Measurements from ENCODE around the gene KICS2.

KICS2 gene

DNA sequence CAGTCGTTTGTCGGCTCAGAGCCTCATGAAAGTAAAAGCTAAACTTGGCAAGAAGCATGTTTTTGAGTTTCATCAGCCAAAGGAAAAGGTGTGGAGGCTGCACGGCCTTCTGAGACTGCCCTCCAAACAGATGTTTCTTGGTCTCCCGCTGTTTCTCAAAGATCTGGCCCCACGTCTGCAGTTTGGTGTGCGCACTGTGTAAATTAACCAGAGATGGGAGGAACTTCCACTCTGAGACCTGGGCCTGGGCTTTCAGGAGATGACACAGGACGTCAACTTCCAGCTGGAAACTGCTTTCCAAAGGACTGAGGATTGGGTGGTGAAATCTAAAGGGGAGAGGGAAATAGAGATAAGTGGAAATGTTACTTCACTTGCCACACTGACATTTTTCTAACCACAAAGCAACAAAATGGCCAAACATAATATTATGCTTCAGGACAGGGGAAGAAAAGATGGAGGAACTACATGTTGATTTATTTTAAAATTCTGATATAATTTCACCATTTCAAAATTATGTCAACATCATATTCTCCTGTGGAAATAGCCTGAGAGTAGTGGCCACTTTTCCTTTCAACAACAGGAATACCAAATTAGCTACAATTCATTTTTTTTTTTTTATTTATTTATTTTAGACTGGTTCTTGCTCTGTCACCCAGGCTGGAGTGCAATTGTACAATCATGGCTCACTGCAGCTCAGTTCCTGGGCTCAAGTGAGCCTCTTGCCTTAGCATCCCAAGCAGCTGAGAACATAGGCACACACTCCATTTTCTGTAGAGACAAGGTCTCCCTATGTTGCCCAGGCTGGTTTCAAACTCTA lies 27.6 kb downstream of the KICS2 start:
- Histone ChIP-seq H3K4me1 (ENCODE audit: control insufficient read depth in 5 of 5, insufficient read depth in 5 of 5, low read length in 5 of 5) (no peaks in the 10 kb centered on the region), H3K4me3 (ENCODE audit: low read depth in 1 of 5, low read length in 5 of 5) (no peak overlapping the region), H3K9me3 (ENCODE audit: control insufficient read depth in 5 of 5, low read length in 5 of 5) (no peaks in the 10 kb centered on the region), H3K36me3 (ENCODE audit: control insufficient read depth in 5 of 5, insufficient read depth in 5 of 5, low read length in 5 of 5) (peaks cover 10 to 22% (median 13%) of the 10 kb centered on the region in 5 donors), H3K27me3 (ENCODE audit: control insufficient read depth in 5 of 5, insufficient read depth in 4 of 5, low read length in 5 of 5) (no peaks in the 10 kb centered on the region), H3K9ac (ENCODE audit: low read length in 5 of 5) (no peak overlapping the region), H3K27ac (ENCODE audit: low read depth, low read length) (no peak overlapping the region)

GRCh38 chr12:64193931-64194330 lies 28.2 kb downstream of the KICS2 start:
- Histone ChIP-seq H3K9me3 (ENCODE audit: control insufficient read depth in 5 of 5, low read length in 5 of 5) (no peaks in the 10 kb centered on the region), H3K27me3 (ENCODE audit: control insufficient read depth in 5 of 5, insufficient read depth in 4 of 5, low read length in 5 of 5) (no peaks in the 10 kb centered on the region), H3K27ac (ENCODE audit: low read depth, low read length) (no peak overlapping the region), H3K4me1 (ENCODE audit: control insufficient read depth in 5 of 5, insufficient read depth in 5 of 5, low read length in 5 of 5) (no peaks in the 10 kb centered on the region), H3K4me3 (ENCODE audit: low read depth in 1 of 5, low read length in 5 of 5) (no peak overlapping the region), H3K9ac (ENCODE audit: low read length in 5 of 5) (no peak overlapping the region), H3K36me3 (ENCODE audit: control insufficient read depth in 5 of 5, insufficient read depth in 5 of 5, low read length in 5 of 5) (peaks cover 10 to 22% (median 13%) of the 10 kb centered on the region in 5 donors)

DNA sequence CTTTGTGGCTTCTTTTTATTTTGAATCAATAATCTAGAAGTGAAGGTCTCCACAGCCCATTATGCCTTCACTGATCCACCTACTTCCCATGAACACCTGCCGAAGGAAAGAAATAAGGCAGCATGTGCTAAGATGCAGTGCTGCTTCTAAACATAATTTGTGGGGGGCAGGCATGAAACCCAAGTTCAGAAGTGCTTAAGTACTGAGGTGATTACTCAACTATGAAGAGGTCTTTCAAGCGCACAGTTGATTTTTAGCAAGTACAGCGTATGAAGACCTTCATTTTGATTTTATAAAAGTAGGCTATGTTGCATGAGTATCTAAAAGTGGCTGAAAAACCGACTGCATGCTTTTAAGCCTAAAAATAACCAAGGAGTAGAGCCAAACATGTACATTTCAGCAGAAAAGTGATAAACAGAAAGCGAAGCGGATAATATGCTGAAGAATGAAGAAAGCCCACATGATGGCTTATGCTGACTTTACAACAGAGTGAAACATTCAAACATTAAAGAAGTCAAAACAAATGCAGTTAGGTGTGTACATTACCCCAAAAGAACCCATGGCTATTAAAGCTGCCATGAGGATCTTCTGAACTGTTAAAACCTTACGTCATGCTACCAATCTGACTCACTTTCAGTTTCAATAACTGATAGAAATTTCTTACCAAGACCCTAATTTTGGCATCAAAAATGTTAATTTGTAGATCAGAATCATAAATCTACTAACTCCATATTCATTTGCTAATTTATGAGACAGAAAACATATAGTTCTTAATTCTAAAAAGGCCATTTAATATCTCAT lies 29.3 kb downstream of the KICS2 start:
- no peaks in the 10 kb centered on the region for H3K9me3 ChIP-seq (ENCODE audit: control insufficient read depth in 5 of 5, low read length in 5 of 5)
- H3K36me3 ChIP-seq (ENCODE audit: control insufficient read depth in 5 of 5, insufficient read depth in 5 of 5, low read length in 5 of 5), result peaks cover 10 to 22% (median 13%) of the 10 kb centered on the region in 5 donors
- no peak overlapping the region for H3K9ac ChIP-seq (ENCODE audit: low read length in 5 of 5)
- H3K4me1 ChIP-seq (ENCODE audit: control insufficient read depth in 5 of 5, insufficient read depth in 5 of 5, low read length in 5 of 5), result peaks cover 0 to 3% (median 3%) of the 10 kb centered on the region in 5 donors
- no peaks in the 10 kb centered on the region for H3K27me3 ChIP-seq (ENCODE audit: control insufficient read depth in 5 of 5, insufficient read depth in 4 of 5, low read length in 5 of 5)
- no peak overlapping the region for H3K27ac ChIP-seq (ENCODE audit: low read depth, low read length)
- no peak overlapping the region for H3K4me3 ChIP-seq (ENCODE audit: low read depth in 1 of 5, low read length in 5 of 5)

DNA sequence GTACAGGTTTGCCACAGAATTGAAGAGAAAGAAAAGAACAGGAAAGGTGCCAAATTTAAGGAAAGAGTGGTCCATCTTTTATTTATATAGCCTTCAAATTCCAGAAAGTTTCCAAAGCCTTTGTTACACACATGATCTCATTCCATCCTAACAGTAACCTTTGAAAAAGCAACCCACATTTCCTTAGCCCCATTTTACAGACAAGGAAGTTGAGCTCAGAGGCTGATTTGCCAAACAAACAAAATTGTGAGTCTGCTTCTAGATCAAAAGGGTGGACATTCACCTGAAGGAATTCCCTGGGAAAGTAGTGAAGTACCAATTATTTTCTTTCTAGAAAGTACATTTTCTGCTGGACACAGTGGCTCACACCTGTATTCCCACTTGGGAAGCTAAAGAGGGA lies 32.0 kb downstream of the KICS2 start:
- Histone ChIP-seq H3K36me3 (ENCODE audit: control insufficient read depth in 5 of 5, insufficient read depth in 5 of 5, low read length in 5 of 5) (peaks cover 10 to 22% (median 13%) of the 10 kb centered on the region in 5 donors), H3K27me3 (ENCODE audit: control insufficient read depth in 5 of 5, insufficient read depth in 4 of 5, low read length in 5 of 5) (no peaks in the 10 kb centered on the region), H3K9me3 (ENCODE audit: control insufficient read depth in 5 of 5, low read length in 5 of 5) (no peaks in the 10 kb centered on the region), H3K4me3 (ENCODE audit: low read depth in 1 of 5, low read length in 5 of 5) (no peak overlapping the region), H3K9ac (ENCODE audit: low read length in 5 of 5) (no peak overlapping the region), H3K27ac (ENCODE audit: low read depth, low read length) (no peak overlapping the region), H3K4me1 (ENCODE audit: control insufficient read depth in 5 of 5, insufficient read depth in 5 of 5, low read length in 5 of 5) (peaks cover 0 to 16% (median 10%) of the 10 kb centered on the region in 5 donors)

GRCh38 chr12:64189530-64189929 lies 32.6 kb downstream of the KICS2 start:
- Histone ChIP-seq H3K9me3 (ENCODE audit: control insufficient read depth in 5 of 5, low read length in 5 of 5) (no peaks in the 10 kb centered on the region), H3K4me1 (ENCODE audit: control insufficient read depth in 5 of 5, insufficient read depth in 5 of 5, low read length in 5 of 5) (peaks cover 0 to 16% (median 10%) of the 10 kb centered on the region in 5 donors), H3K27ac (ENCODE audit: low read depth, low read length) (no peak overlapping the region), H3K36me3 (ENCODE audit: control insufficient read depth in 5 of 5, insufficient read depth in 5 of 5, low read length in 5 of 5) (peaks cover 10 to 20% (median 12%) of the 10 kb centered on the region in 5 donors), H3K27me3 (ENCODE audit: control insufficient read depth in 5 of 5, insufficient read depth in 4 of 5, low read length in 5 of 5) (no peaks in the 10 kb centered on the region), H3K4me3 (ENCODE audit: low read depth in 1 of 5, low read length in 5 of 5) (no peak overlapping the region), H3K9ac (ENCODE audit: low read length in 5 of 5) (no peak overlapping the region)

DNA sequence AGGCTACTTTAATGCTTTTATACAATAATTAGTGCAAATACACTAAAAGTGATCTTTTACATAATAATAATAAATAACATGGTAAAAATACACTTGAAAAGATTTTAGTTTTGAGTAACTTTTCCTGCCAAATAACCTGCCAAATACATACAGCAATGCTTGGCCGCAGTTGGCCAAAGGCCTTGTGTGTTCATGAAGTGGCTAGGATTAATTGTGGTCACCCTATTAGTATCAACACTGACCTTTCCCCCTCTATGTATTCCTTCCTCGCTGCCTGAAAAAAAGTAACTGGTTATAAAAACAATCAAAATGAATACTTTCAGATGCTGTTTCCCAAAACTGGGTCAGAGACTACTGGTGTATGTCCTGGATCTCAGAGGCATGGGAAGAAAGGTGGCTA lies 34.3 kb downstream of the KICS2 start:
- Histone ChIP-seq H3K9ac (ENCODE audit: low read length in 5 of 5) (no peak overlapping the region), H3K27ac (ENCODE audit: low read depth, low read length) (no peak overlapping the region), H3K4me3 (ENCODE audit: low read depth in 1 of 5, low read length in 5 of 5) (no peak overlapping the region), H3K9me3 (ENCODE audit: control insufficient read depth in 5 of 5, low read length in 5 of 5) (no peaks in the 10 kb centered on the region), H3K27me3 (ENCODE audit: control insufficient read depth in 5 of 5, insufficient read depth in 4 of 5, low read length in 5 of 5) (no peaks in the 10 kb centered on the region), H3K36me3 (ENCODE audit: control insufficient read depth in 5 of 5, insufficient read depth in 5 of 5, low read length in 5 of 5) (peaks cover 0 to 6% (median under 1%) of the 10 kb centered on the region in 5 donors), H3K4me1 (ENCODE audit: control insufficient read depth in 5 of 5, insufficient read depth in 5 of 5, low read length in 5 of 5) (peaks cover 0 to 16% (median 10%) of the 10 kb centered on the region in 5 donors)

- Histone ChIP-seq H3K27me3 (ENCODE audit: control insufficient read depth in 5 of 5, insufficient read depth in 4 of 5, low read length in 5 of 5) (no peaks in the 10 kb centered on the region), H3K4me1 (ENCODE audit: control insufficient read depth in 5 of 5, insufficient read depth in 5 of 5, low read length in 5 of 5) (peaks cover under 1 to 16% (median 12%) of the 10 kb centered on the region in 5 donors), H3K4me3 (ENCODE audit: low read depth in 1 of 5, low read length in 5 of 5) (no peak overlapping the region), H3K36me3 (ENCODE audit: control insufficient read depth in 5 of 5, insufficient read depth in 5 of 5, low read length in 5 of 5) (peaks cover 0 to 2% (median 0%) of the 10 kb centered on the region in 5 donors), H3K9ac (ENCODE audit: low read length in 5 of 5) (no peak overlapping the region), H3K27ac (ENCODE audit: low read depth, low read length) (no peak overlapping the region), H3K9me3 (ENCODE audit: control insufficient read depth in 5 of 5, low read length in 5 of 5) (no peaks in the 10 kb centered on the region)
Observed at GRCh38 chr12:64187370-64187769, 34.7 kb downstream of the KICS2 start.

DNA sequence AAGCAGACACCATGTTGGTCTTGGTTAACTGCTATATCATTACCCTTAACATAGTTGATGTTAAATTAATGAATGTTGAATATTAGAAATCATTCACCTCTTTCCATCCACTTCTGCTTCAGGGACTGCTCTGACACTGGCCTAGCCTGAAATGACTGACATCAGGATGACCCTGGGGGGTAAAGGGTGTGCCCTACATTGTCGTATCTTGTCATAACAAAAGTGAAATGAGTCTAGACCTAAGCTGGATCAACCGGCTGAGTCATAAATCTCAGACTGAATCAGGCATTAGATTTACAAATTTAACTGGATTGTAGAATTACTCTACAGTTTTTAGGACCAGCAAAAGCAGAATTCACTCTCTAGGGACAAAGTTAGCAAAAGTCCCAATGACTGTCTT lies 35.3 kb downstream of the KICS2 start:
- H3K9ac ChIP-seq (ENCODE audit: low read length in 5 of 5), result no peak overlapping the region
- H3K4me3 ChIP-seq (ENCODE audit: low read depth in 1 of 5, low read length in 5 of 5), result no peak overlapping the region
- no peaks in the 10 kb centered on the region for H3K9me3 ChIP-seq (ENCODE audit: control insufficient read depth in 5 of 5, low read length in 5 of 5)
- H3K4me1 ChIP-seq (ENCODE audit: control insufficient read depth in 5 of 5, insufficient read depth in 5 of 5, low read length in 5 of 5), result peaks cover 4 to 20% (median 17%) of the 10 kb centered on the region in 5 donors
- no peaks in the 10 kb centered on the region for H3K27me3 ChIP-seq (ENCODE audit: control insufficient read depth in 5 of 5, insufficient read depth in 4 of 5, low read length in 5 of 5)
- no peaks in the 10 kb centered on the region for H3K36me3 ChIP-seq (ENCODE audit: control insufficient read depth in 5 of 5, insufficient read depth in 5 of 5, low read length in 5 of 5)
- H3K27ac ChIP-seq (ENCODE audit: low read depth, low read length), result no peak overlapping the region

- H3K27me3 ChIP-seq (ENCODE audit: control insufficient read depth in 5 of 5, insufficient read depth in 4 of 5, low read length in 5 of 5), result no peaks in the 10 kb centered on the region
- H3K36me3 ChIP-seq (ENCODE audit: control insufficient read depth in 5 of 5, insufficient read depth in 5 of 5, low read length in 5 of 5), result no peaks in the 10 kb centered on the region
- H3K4me3 ChIP-seq (ENCODE audit: low read depth in 1 of 5, low read length in 5 of 5), result no peak overlapping the region
- H3K9me3 ChIP-seq (ENCODE audit: control insufficient read depth in 5 of 5, low read length in 5 of 5), result no peaks in the 10 kb centered on the region
- peaks cover 11 to 35% (median 33%) of the 10 kb centered on the region in 5 donors for H3K4me1 ChIP-seq (ENCODE audit: control insufficient read depth in 5 of 5, insufficient read depth in 5 of 5, low read length in 5 of 5)
- no peak overlapping the region for H3K9ac ChIP-seq (ENCODE audit: low read length in 5 of 5)
- H3K27ac ChIP-seq (ENCODE audit: low read depth, low read length), result no peak overlapping the region
Observed at GRCh38 chr12:64184216-64184615, 37.9 kb downstream of the KICS2 start.
